Measurements from ENCODE around the gene C9orf78. TPM values are rescaled to one million over a fixed set of nuclear protein-coding genes. Genes with fewer than 3 reads are reported as not detected.

C9orf78 gene
- total RNA-seq, 4 donors from 2014 or later = 47.3 to 139 (median 62.6) TPM

DNA sequence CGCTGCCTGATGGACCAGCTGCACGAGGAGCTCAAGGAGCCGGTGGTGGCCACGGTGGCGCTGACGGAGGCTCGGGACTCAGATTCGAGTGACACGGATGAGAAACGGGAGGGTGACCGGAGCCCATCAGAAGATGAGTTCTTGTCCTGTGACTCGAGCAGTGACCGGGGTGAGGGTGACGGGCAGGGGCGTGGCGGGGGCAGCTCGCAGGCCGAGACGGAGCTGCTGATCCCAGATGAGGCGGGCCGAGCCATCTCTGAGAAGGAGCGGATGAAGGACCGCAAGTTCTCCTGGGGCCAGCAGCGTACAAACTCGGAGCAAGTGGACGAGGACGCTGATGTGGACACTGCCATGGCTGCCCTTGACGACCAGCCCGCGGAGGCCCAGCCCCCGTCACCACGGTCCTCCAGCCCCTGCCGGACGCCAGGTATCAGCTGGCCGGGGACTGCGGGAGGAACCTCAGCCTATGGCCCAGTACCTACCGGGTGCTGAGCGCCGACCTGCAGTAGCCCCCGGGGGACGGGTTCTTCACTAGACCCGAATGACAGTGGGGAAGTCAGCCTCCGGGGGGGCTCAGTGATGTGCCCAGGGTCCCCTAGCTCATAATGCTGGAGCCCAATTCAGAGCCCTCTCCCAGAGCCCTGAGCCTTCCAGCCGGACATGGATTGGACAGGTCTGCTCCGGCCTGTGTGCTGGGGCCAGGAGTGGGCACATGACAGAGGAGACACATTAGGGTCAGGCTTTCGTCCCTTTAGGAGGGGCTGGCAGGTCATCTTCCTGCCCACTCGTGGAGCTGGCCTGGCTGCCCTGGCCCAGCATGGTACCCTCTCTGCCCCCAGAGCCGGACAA is 33.2 kb upstream of the C9orf78 start:
- DNase-seq (ENCODE audit: extremely low spot score) = no peak
- Histone ChIP-seq H3K9me3 (no peaks in the 10 kb centered on the region), H3K27ac (replicated peaks in 1 of 4) (no peak overlapping the region), H3K4me1 (no peaks in the 10 kb centered on the region), H3K36me3 (peaks cover 19 to 74% (median 56%) of the 10 kb centered on the region in 4 donors), H3K4me3 (no peak overlapping the region), H3K27me3 (no peaks in the 10 kb centered on the region)
- intact Hi-C loops (cut with DNase I) = no loop called here
- TF ChIP-seq EP300 (IDR thresholded peaks at IDR 0.05) = no peak
- 86% methylated on average over 38 of the region's 48 CpGs for WGBS

- Histone ChIP-seq H3K4me3 (no peak overlapping the region), H3K4me1 (no peaks in the 10 kb centered on the region), H3K9me3 (no peaks in the 10 kb centered on the region), H3K27me3 (no peaks in the 10 kb centered on the region), H3K27ac (replicated peaks in 1 of 4) (no peak overlapping the region), H3K36me3 (peaks cover 23 to 82% (median 63%) of the 10 kb centered on the region in 4 donors)
- TF ChIP-seq, protein P1, sequence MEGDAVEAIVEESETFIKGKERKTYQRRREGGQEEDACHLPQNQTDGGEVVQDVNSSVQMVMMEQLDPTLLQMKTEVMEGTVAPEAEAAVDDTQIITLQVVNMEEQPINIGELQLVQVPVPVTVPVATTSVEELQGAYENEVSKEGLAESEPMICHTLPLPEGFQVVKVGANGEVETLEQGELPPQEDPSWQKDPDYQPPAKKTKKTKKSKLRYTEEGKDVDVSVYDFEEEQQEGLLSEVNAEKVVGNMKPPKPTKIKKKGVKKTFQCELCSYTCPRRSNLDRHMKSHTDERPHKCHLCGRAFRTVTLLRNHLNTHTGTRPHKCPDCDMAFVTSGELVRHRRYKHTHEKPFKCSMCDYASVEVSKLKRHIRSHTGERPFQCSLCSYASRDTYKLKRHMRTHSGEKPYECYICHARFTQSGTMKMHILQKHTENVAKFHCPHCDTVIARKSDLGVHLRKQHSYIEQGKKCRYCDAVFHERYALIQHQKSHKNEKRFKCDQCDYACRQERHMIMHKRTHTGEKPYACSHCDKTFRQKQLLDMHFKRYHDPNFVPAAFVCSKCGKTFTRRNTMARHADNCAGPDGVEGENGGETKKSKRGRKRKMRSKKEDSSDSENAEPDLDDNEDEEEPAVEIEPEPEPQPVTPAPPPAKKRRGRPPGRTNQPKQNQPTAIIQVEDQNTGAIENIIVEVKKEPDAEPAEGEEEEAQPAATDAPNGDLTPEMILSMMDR (IDR thresholded peaks at IDR 0.05) = no peak
- TF ChIP-seq POLR2A (IDR thresholded peaks at IDR 0.05; ENCODE audit: low read depth) = no peak
- no peak for TF ChIP-seq POLR2AphosphoS5 (IDR thresholded peaks at IDR 0.05)
- no peak for TF ChIP-seq EP300 (IDR thresholded peaks at IDR 0.05)
- no peak for DNase-seq (ENCODE audit: extremely low spot score)
- intact Hi-C loops (cut with DNase I) = no loop called here
- WGBS = 67% methylated on average over 3 of the region's 17 CpGs
Observed at GRCh38 chr9:129867136-129868022, 32.3 kb upstream of the C9orf78 start.

DNA sequence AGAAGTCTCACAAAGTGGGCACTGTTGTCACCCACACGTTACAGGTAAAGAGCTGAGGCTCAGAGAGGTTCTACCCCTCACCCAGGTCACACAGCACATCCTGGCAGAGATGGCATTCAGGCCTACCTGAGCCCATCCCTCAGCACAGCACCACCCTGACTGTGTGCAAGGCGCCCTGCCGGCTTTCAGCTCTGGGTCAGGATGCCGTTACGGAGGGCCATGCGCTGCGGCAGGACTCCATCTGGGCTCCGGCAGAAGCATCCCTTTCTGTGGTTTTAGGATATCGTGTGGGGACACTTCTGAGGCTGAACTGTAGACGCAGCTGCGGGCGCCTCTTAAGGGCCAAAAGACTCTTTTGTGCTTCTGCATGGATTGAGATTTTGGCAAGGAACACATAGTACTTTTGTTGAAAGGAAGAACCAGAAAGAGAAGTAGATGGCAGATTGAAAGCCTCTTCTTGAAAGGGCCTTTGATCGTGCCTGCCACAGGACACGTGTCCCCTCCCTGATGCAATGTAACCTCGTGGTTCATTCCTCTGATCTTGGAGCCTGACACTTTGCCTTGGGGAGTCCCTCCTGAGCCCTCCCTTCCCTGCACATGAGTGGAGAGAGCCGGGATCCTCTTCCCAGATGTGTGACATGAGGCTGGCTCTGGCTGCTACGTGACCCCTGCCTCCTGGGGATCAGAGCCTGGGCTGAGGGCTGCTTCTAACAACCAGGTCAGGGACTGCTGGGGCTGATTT is 31.5 kb upstream of the C9orf78 start:
- no peak for DNase-seq (ENCODE audit: extremely low spot score)
- no peaks in the 10 kb centered on the region for H3K27me3 ChIP-seq
- H3K27ac ChIP-seq (replicated peaks in 1 of 4) = no peak overlapping the region
- 75% methylated on average over 11 of the region's 17 CpGs for whole genome bisulfite sequencing
- no peak for TF ChIP-seq POLR2A (IDR thresholded peaks at IDR 0.05; ENCODE audit: low read depth)
- TF ChIP-seq, protein P1 (IDR thresholded peaks at IDR 0.05) = no peak
- no peak for TF ChIP-seq POLR2AphosphoS5 (IDR thresholded peaks at IDR 0.05)
- no peak for TF ChIP-seq EP300 (IDR thresholded peaks at IDR 0.05)
- no peak overlapping the region for H3K4me3 ChIP-seq
- H3K9me3 ChIP-seq = no peaks in the 10 kb centered on the region
- peaks cover 31 to 90% (median 69%) of the 10 kb centered on the region in 4 donors for H3K36me3 ChIP-seq
- H3K4me1 ChIP-seq = no peaks in the 10 kb centered on the region
- intact Hi-C loops (cut with DNase I) = no loop called here

DNA sequence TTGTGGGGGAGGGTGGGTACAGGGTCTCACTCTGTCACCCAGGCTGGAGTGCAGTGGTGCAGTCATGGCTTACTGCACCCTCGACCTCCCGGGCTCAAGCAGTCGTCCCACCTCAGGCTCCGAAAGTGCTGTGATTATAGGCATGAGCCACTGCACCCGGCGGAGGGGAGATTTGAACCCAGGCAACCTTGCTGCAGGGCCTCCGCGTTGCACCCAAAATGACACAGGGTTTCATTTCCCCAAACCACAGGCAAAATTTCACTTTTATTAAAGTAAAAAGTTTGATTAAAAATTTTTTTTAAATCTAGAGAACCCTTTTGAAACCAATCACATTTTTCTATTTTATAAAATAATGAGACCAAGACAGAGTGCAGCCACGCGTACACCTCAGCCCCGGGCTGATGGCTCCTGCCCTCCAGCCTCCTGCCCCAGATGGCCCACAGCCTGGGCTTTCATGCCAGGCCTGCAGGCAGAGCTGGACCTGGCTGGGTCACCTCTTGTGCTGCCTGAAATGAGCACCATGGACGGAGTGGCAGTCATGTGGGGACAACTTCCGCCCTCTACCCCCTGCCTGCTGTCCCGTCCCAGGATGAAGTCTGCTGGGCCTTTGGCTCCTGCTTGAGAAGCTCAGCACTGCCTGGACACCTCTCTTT is 30.7 kb upstream of the C9orf78 start:
- TF ChIP-seq POLR2A (IDR thresholded peaks at IDR 0.05; ENCODE audit: low read depth) (no peak), EP300 (IDR thresholded peaks at IDR 0.05) (no peak), POLR2AphosphoS5 (IDR thresholded peaks at IDR 0.05) (no peak)
- TF ChIP-seq, protein P1 (IDR thresholded peaks at IDR 0.05) = no peak
- intact Hi-C loops (cut with DNase I) = no loop called here
- no peak overlapping the region for H3K27ac ChIP-seq (replicated peaks in 1 of 4)
- H3K36me3 ChIP-seq = peaks cover 38 to 91% (median 73%) of the 10 kb centered on the region in 4 donors
- no peak for DNase-seq (ENCODE audit: extremely low spot score)
- H3K27me3 ChIP-seq = no peaks in the 10 kb centered on the region
- H3K4me3 ChIP-seq = no peak overlapping the region
- WGBS = 75% methylated on average over 14 of the region's 14 CpGs
- no peaks in the 10 kb centered on the region for H3K4me1 ChIP-seq
- no peaks in the 10 kb centered on the region for H3K9me3 ChIP-seq
